Mesenchymal stem cell (in vitro differentiated cells and primary cell): ENCODE results near the gene BTRC.

Experiments
- DNase-seq: peaks from one replicate; pipeline ENCODE4 v3.0.0-alpha.2; 2013
- H2AFZ ChIP-seq: one replicate; pipeline ENCODE4 v1.6.1; 2013; ENCODE audit warnings: low read depth, mild to moderate bottlenecking, control low read depth, inconsistent platforms, low read length, moderate library complexity
- H2AK5ac ChIP-seq: 2 replicates; pipeline ENCODE4 v1.6.1; 2013; ENCODE audit warnings: low read length, moderate library complexity, mild to moderate bottlenecking, inconsistent platforms; ENCODE audit not compliant: severe bottlenecking
- H2BK120ac ChIP-seq: one replicate; pipeline ENCODE4 v1.6.1; 2013; ENCODE audit warnings: low read depth, mild to moderate bottlenecking, inconsistent platforms, low read length, moderate library complexity
- H2BK12ac ChIP-seq, 2 experiments: one replicate each; pipeline ENCODE4 v1.6.1; 2013; ENCODE audit warnings: inconsistent platforms in 2 of 2, low read length in 2 of 2, mild to moderate bottlenecking in 2 of 2, moderate library complexity in 2 of 2, control low read depth in 1 of 2
- H2BK15ac ChIP-seq: one replicate; pipeline ENCODE4 v1.6.1; 2013; ENCODE audit warnings: mild to moderate bottlenecking, low read depth, inconsistent platforms; ENCODE audit not compliant: poor library complexity, severe bottlenecking
- H2BK5ac ChIP-seq: 2 replicates; pipeline ENCODE4 v1.6.1; 2013; ENCODE audit warnings: low read depth, mild to moderate bottlenecking, low read length, control low read depth, inconsistent platforms; ENCODE audit not compliant: poor library complexity, severe bottlenecking
- H3K14ac ChIP-seq, 2 experiments: one replicate each; pipeline ENCODE4 v1.6.1; 2013; ENCODE audit warnings: inconsistent platforms in 2 of 2, low read length in 2 of 2, control low read depth in 1 of 2, mild to moderate bottlenecking in 1 of 2, moderate library complexity in 1 of 2
- H3K18ac ChIP-seq, 2 experiments: one replicate each; pipeline ENCODE4 v1.6.1; 2013; ENCODE audit warnings: inconsistent platforms in 2 of 2, low read length in 2 of 2, control low read depth in 1 of 2, low read depth in 1 of 2, mild to moderate bottlenecking in 1 of 2
- H3K23ac ChIP-seq, 2 experiments: one replicate each; pipeline ENCODE4 v1.6.1; 2013; ENCODE audit warnings: inconsistent platforms in 2 of 2, low read length in 2 of 2, mild to moderate bottlenecking in 2 of 2, moderate library complexity in 2 of 2, control low read depth in 1 of 2
- H3K27ac ChIP-seq: 2 replicates; pipeline ENCODE4 v1.5.1; 2013; ENCODE audit warnings: mild to moderate bottlenecking, moderate library complexity, low read length, control low read depth, inconsistent platforms; ENCODE audit not compliant: poor library complexity, severe bottlenecking
- H3K27me3 ChIP-seq, 2 experiments: 2 replicates each; pipeline versions ENCODE4 v1.6.1 to v1.7.0; 2013; ENCODE audit warnings: low read length in 2 of 2, mild to moderate bottlenecking in 2 of 2, moderate library complexity in 2 of 2, control low read depth in 1 of 2, inconsistent platforms in 1 of 2; ENCODE audit not compliant: control insufficient read depth in 1 of 2, insufficient read depth in 1 of 2
- H3K36me3 ChIP-seq, 2 experiments: 2 replicates each; pipeline versions ENCODE4 v1.6.1 to v1.7.0; 2013; ENCODE audit warnings: low read length in 2 of 2, control low read depth in 1 of 2, inconsistent platforms in 1 of 2, low read depth in 1 of 2, mild to moderate bottlenecking in 1 of 2; ENCODE audit not compliant: insufficient read depth in 2 of 2, control insufficient read depth in 1 of 2
- H3K4ac ChIP-seq, 2 experiments: one replicate each; pipeline ENCODE4 v1.6.1; 2013; ENCODE audit warnings: inconsistent platforms in 2 of 2, low read length in 2 of 2, mild to moderate bottlenecking in 2 of 2, moderate library complexity in 2 of 2, control low read depth in 1 of 2, low read depth in 1 of 2
- H3K4me1 ChIP-seq: 2 replicates; pipeline ENCODE4 v1.6.1; 2013; ENCODE audit warnings: low read depth, low read length, control low read depth; ENCODE audit not compliant: control insufficient read depth, insufficient read depth
- H3K4me2 ChIP-seq: 2 replicates; pipeline ENCODE4 v1.6.1; 2013; ENCODE audit warnings: low read length, mild to moderate bottlenecking, inconsistent platforms; ENCODE audit not compliant: poor library complexity, severe bottlenecking
- H3K4me3 ChIP-seq, 2 experiments: 2 replicates each; pipeline versions ENCODE4 v1.5.1 to v1.7.0; 2013; ENCODE audit warnings: low read length in 2 of 2, mild to moderate bottlenecking in 2 of 2, control low read depth in 1 of 2, low read depth in 1 of 2; ENCODE audit not compliant: insufficient read depth in 1 of 2
- H3K79me1 ChIP-seq: replicated peaks from 2 replicates; pipeline ENCODE4 v1.6.1; 2013; ENCODE audit warnings: mild to moderate bottlenecking, control low read depth, low read length, inconsistent platforms; ENCODE audit not compliant: poor library complexity, severe bottlenecking
- H3K9ac ChIP-seq: 2 replicates; pipeline ENCODE4 v1.7.0; 2013; ENCODE audit warnings: mild to moderate bottlenecking, low read length, moderate library complexity
- H3K9me3 ChIP-seq: 2 replicates; pipeline ENCODE4 v1.7.0; 2013; ENCODE audit warnings: mild to moderate bottlenecking, low read length; ENCODE audit not compliant: control insufficient read depth
- H4K8ac ChIP-seq: one replicate; pipeline ENCODE4 v1.6.1; 2013; ENCODE audit warnings: inconsistent platforms, mild to moderate bottlenecking, low read length, moderate library complexity
- H4K91ac ChIP-seq: one replicate; pipeline ENCODE4 v1.6.1; 2013; ENCODE audit warnings: mild to moderate bottlenecking, low read length, inconsistent platforms
- WGBS: methylation state at CpG from one replicate; pipeline ENCODE4 v1.1.7; 2013; ENCODE audit warnings: mixed read lengths; 5-methylcytosine and 5-hydroxymethylcytosine counted together

Gene BTRC

DNA sequence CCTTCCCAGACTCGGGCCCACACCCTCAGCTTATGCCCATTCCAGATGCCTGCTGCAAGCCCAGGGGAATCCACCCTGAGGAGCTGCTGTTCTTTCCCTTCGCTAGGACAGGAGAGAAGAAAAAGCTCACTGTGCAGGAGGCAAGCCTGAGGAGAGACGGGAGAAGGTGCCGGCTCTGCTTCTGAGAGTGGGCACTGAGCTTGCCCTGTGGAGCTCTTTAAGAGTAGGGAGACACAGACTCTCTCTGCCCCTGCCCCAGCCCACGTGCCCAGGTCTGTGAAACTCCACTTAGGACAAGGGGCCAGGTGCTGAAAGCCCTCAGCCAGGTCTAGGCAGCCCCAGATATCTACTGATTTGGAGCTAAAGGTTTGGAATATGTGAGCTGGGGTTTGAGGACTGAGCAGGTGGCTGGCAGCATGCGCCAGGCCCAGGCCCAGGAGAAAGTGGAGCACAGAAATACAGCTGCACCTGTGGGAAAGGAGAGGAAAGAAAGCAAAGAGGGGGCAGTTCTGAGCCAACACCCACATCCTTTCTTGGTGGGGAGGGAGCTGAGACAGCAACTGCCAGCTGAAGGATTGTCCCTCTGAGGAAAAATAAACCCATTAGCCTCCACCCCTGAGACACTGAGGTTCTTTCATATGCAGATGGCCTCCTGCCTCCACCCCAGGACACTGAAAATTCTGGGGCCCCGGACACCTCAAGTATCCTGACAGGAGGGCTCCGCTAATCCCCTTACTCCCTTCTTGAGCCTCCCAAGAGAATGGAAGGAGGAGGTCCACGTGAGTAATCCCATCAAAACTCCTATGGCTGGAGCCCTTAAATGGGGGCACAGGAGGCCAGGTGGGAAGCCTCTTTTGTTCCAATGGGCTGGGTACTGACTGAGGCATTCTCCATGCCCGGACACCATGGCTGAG, 226.8 kb downstream of the BTRC start:
- Histone ChIP-seq H3K14ac (no peak overlapping the region), H3K23ac (no peak overlapping the region), H3K9ac (no peak overlapping the region), H3K27me3 (no peaks in the 10 kb centered on the region), H3K9me3 (no peaks in the 10 kb centered on the region), H2BK15ac (no peak overlapping the region), H3K4me1 (peaks cover 3% of the 10 kb centered on the region), H2BK12ac (no peak overlapping the region), H3K79me1 (peaks cover 17% of the 10 kb centered on the region), H4K8ac (no peak overlapping the region), H3K27ac (no peak overlapping the region), H4K91ac (no peak overlapping the region), H3K18ac (no peak overlapping the region), H3K36me3 (peaks cover 64 to 71% of the 10 kb centered on the region in 2 experiments), H2AK5ac (no peak overlapping the region), H2BK5ac (no peak overlapping the region), H3K4me3 (no peak overlapping the region), H2AFZ (no peak overlapping the region), H3K4ac (no peak overlapping the region), H3K4me2 (no peak overlapping the region), H2BK120ac (no peak overlapping the region)
- WGBS: 92% methylated on average over 9 of the region's 10 CpGs
- no peak for DNase-seq

DNA sequence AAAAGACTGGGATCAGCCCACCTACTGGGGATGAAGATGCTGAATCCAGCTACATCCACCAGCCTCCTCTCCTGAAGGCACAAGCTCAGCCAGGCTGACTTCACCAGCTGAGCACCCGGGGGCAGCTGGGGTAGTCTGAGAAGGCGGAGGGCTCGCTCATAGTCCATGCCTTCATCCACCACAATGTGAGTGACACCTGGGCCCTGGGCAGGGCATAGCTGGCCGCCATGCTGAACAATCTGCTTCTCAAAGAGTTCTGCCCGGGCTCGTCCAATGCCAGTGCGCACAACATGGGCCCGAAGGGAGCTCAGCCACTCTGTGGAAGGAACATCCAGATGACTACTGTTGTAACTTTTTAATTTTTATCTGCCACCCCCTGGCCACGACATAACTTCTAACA, 231.9 kb downstream of the BTRC start:
- Histone ChIP-seq H3K4me1 (peaks cover 14% of the 10 kb centered on the region), H4K8ac (no peak overlapping the region), H3K9ac (no peak overlapping the region), H2BK15ac (no peak overlapping the region), H3K23ac (no peak overlapping the region), H2BK120ac (no peak overlapping the region), H3K27ac (no peak overlapping the region), H3K27me3 (no peaks in the 10 kb centered on the region), H2BK12ac (no peak overlapping the region), H3K9me3 (no peaks in the 10 kb centered on the region), H3K79me1 (peaks cover 39% of the 10 kb centered on the region), H3K4me2 (no peak overlapping the region), H2AK5ac (no peak overlapping the region), H3K14ac (no peak overlapping the region), H3K18ac (no peak overlapping the region), H3K4ac (no peak overlapping the region), H3K36me3 (peaks cover 24 to 41% of the 10 kb centered on the region in 2 experiments), H2BK5ac (no peak overlapping the region), H3K4me3 (no peak overlapping the region), H2AFZ (no peak overlapping the region), H4K91ac (no peak overlapping the region)
- DNase-seq: no peak
- 97% methylated on average over 9 of the region's 9 CpGs for WGBS

DNA sequence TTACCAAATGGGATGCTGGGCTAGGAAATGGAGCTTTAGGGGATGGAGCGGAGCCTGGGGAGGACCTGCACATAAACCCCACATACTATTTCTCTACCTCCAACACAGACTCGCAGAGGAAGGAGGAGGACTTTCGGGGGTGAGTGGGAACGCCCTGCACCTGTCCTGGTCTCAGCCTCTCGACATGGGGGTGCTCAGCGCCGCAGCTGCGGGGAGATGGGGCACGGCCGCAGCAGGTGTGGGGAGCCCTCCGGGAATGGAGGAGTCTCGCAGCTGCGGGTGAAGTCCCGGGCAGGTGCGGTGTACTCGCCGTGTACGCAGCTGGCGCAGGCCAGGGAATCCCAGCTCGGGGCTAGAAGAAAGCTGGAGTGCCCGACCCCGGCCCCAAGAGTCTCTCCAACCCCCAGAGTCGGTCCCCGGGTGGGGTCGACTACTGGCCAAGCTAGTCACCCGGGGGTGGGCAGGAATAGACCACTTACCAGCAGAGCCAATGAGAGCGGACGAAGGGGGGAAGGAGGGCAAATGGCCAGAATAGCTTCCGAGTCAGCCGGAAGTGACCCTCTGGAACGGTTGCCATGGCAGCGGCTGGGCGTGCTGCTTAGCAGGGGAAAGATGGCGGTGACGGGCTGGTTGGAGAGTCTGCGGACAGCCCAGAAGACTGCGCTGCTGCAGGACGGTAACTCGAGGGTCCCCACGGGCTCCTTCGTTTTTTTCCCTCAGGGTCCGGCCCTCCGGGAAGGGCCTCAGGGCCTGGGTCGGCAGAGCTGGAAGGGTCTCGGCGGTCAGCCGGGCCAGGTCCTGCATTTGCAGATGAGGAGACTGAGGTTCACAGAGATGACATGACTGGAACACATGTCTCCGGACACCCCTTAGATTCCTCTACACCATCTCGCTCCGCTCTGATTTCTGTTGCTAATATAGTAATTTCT, 234.0 kb downstream of the BTRC start, which contains the start of the genes DPCD and POLL:
Gene DPCD, plus strand, starts transcription at position 597 of the 929 bp plus-strand sequence. Its CDS starts 16 bp downstream, at position 613.
Gene POLL, minus strand, starts transcription at position 533 of the 929 bp plus-strand sequence. CDS start 897 bp downstream, outside the sequence.
- Histone ChIP-seq H2BK15ac (no peak within 1 kb of the TSS), H2AK5ac (no peak within 1 kb of the TSS), H3K4me3 (peak within 1 kb of the TSS; percentile 77 to 99), H3K27me3 (no peaks in the 10 kb centered on the region), H3K4ac (peak within 1 kb of the TSS in 1 of 2 experiments; percentile 29), H4K8ac (peak within 1 kb of the TSS; percentile 49), H2BK12ac (no peak within 1 kb of the TSS), H3K14ac (peak within 1 kb of the TSS in 1 of 2 experiments; percentile 57), H3K4me1 (peaks cover 14% of the 10 kb centered on the region), H3K36me3 (peaks cover 19 to 24% of the 10 kb centered on the region in 2 experiments), H2AFZ (peak within 1 kb of the TSS; percentile 59), H3K27ac (no peak within 1 kb of the TSS), H3K79me1 (peaks cover 41% of the 10 kb centered on the region), H3K23ac (peak within 1 kb of the TSS in 1 of 2 experiments; percentile 20), H3K18ac (peak within 1 kb of the TSS; percentile 26 to 58), H3K4me2 (peak within 1 kb of the TSS; percentile 86), H3K9me3 (no peaks in the 10 kb centered on the region), H4K91ac (peak within 1 kb of the TSS; percentile 12), H2BK5ac (peak within 1 kb of the TSS; percentile 32), H2BK120ac (no peak within 1 kb of the TSS), H3K9ac (peak within 1 kb of the TSS; percentile 92)
- peak; percentile 96 for DNase-seq
- under 1% methylated on average over 47 of the region's 50 CpGs for WGBS
